SK-N-SH treated with all-trans-retinoic acid at 6 μM for 48 hours (cell line): Measurements from ENCODE around the gene CLEC16A.

Experiments used
- ATAC-seq: fragments of 200-7000 bp; cut with Tn5 transposase; 3 replicates; pipeline ENCODE4 v1.9.1; 2020; ENCODE audit warnings: mild to moderate bottlenecking, moderate library complexity
- ARNTL ChIP-seq: fragments of 450-650 bp; formaldehyde crosslinking; IDR thresholded peaks from 2 replicates; pipeline ENCODE4 v1.5.0; 2020; ENCODE audit warnings: low read depth, mild to moderate bottlenecking, moderate library complexity, borderline replicate concordance
- BACH2 ChIP-seq: fragments of 250-450 bp; sonication (Bioruptor Pico); IDR thresholded peaks from 2 replicates; pipeline ENCODE4 v1.9.0; 2021; ENCODE audit warnings: mild to moderate bottlenecking, borderline replicate concordance
- CREB5 ChIP-seq: fragments of 250-450 bp; sonication (Bioruptor Pico); IDR thresholded peaks from 2 replicates; pipeline ENCODE4 v1.5.1; 2020; ENCODE audit warnings: low read depth, mild to moderate bottlenecking, moderate library complexity
- CSDC2 ChIP-seq: fragments of 250-450 bp; sonication (Bioruptor Pico); IDR thresholded peaks from 2 replicates; pipeline ENCODE4 v1.5.0; 2020; ENCODE audit warnings: mild to moderate bottlenecking, moderate library complexity
- CSRNP3 ChIP-seq: fragments of 250-450 bp; sonication (Bioruptor Pico); IDR thresholded peaks from 2 replicates; pipeline ENCODE4 v1.5.1; 2021; ENCODE audit warnings: mild to moderate bottlenecking, moderate library complexity
- ESRRG ChIP-seq: fragments of 250-450 bp; sonication (Bioruptor Pico); IDR thresholded peaks from 2 replicates; pipeline ENCODE4 v1.6.1; 2021; ENCODE audit warnings: mild to moderate bottlenecking
- GLIS3 ChIP-seq: fragments of 250-450 bp; sonication (Bioruptor Pico); IDR thresholded peaks from 2 replicates; pipeline ENCODE4 v1.5.0; 2020; ENCODE audit warnings: mild to moderate bottlenecking, moderate library complexity
- ISL1 ChIP-seq: fragments of 250-450 bp; sonication (Bioruptor Pico); IDR thresholded peaks from 2 replicates; pipeline ENCODE4 v2.1.2; 2022; ENCODE audit warnings: mild to moderate bottlenecking, moderate library complexity
- OSR1 ChIP-seq: fragments of 250-450 bp; sonication (Bioruptor Pico); IDR thresholded peaks from 2 replicates; pipeline ENCODE4 v1.8.0; 2022; ENCODE audit warnings: moderate library complexity, mild to moderate bottlenecking, inconsistent platforms
- PATZ1 ChIP-seq: fragments of 250-450 bp; sonication (Bioruptor Pico); IDR thresholded peaks from 2 replicates; pipeline ENCODE4 v1.8.0; 2020; ENCODE audit warnings: mild to moderate bottlenecking, moderate library complexity, borderline replicate concordance
- POU6F1 ChIP-seq: fragments of 250-450 bp; sonication (Bioruptor Pico); IDR thresholded peaks from 2 replicates; pipeline ENCODE4 v1.8.0; 2021; ENCODE audit warnings: low read depth, mild to moderate bottlenecking, moderate library complexity, borderline replicate concordance
- PPARA ChIP-seq: fragments of 250-450 bp; sonication (Bioruptor Pico); IDR thresholded peaks from 2 replicates; pipeline ENCODE4 v1.5.0; 2020; ENCODE audit warnings: mild to moderate bottlenecking, borderline replicate concordance
- RARB ChIP-seq: fragments of 250-450 bp; sonication (Bioruptor Pico); IDR thresholded peaks from 2 replicates; pipeline ENCODE4 v1.8.0; 2021; ENCODE audit warnings: mild to moderate bottlenecking, moderate library complexity
- SNAI2 ChIP-seq: fragments of 250-450 bp; sonication (Bioruptor Pico); IDR thresholded peaks from 2 replicates; pipeline ENCODE4 v1.5.0; 2020; ENCODE audit warnings: mild to moderate bottlenecking, moderate library complexity
- TCF4 ChIP-seq: fragments of 250-450 bp; sonication (Bioruptor Pico); IDR thresholded peaks from 2 replicates; pipeline ENCODE4 v1.8.0; 2021; ENCODE audit warnings: mild to moderate bottlenecking, moderate library complexity, borderline replicate concordance
- TOX ChIP-seq: fragments of 250-450 bp; sonication (Bioruptor Pico); IDR thresholded peaks from 2 replicates; pipeline ENCODE4 v1.8.0; 2021; ENCODE audit warnings: mild to moderate bottlenecking, moderate library complexity, borderline replicate concordance
- ZC3H10 ChIP-seq: fragments of 250-450 bp; sonication (Bioruptor Pico); IDR thresholded peaks from 2 replicates; pipeline ENCODE4 v1.5.1; 2021; ENCODE audit warnings: mild to moderate bottlenecking, moderate library complexity
- ZFP3 ChIP-seq: fragments of 250-450 bp; sonication (Bioruptor Pico); IDR thresholded peaks from 2 replicates; pipeline ENCODE4 v1.5.0; 2020; ENCODE audit warnings: mild to moderate bottlenecking, moderate library complexity
- ZFP30 ChIP-seq: fragments of 450-650 bp; formaldehyde crosslinking; IDR thresholded peaks from 2 replicates; pipeline ENCODE4 v1.5.0; 2022; ENCODE audit warnings: mild to moderate bottlenecking, moderate library complexity
- ZNF565 ChIP-seq: fragments of 450-650 bp; formaldehyde crosslinking; conservative IDR thresholded peaks from 2 replicates; pipeline ENCODE4 v1.5.0; 2020; ENCODE audit warnings: low read depth, mild to moderate bottlenecking, moderate library complexity
- ZNF70 ChIP-seq: fragments of 450-650 bp; formaldehyde crosslinking; IDR thresholded peaks from 2 replicates; pipeline ENCODE4 v1.5.0; 2020; ENCODE audit warnings: mild to moderate bottlenecking, moderate library complexity
- ZNF8 ChIP-seq: fragments of 450-650 bp; formaldehyde crosslinking; IDR thresholded peaks from 2 replicates; pipeline ENCODE4 v1.5.0; 2020; ENCODE audit warnings: mild to moderate bottlenecking, moderate library complexity

Gene CLEC16A

GRCh38 chr16:10931977-10932632 lies 12.3 kb upstream of the CLEC16A start:
- ATAC-seq = no peak
- no peak for TF ChIP-seq SNAI2 (CRISPR knock-in tag)
- no peak for TF ChIP-seq TCF4 (CRISPR knock-in tag)
- TF ChIP-seq GLIS3 (CRISPR knock-in tag) = no peak

GRCh38 chr16:10932959-10933710 lies 11.2 kb upstream of the CLEC16A start:
- TF ChIP-seq GLIS3 (CRISPR knock-in tag) = no peak
- no peak for TF ChIP-seq ZNF565 (CRISPR knock-in tag)
- TF ChIP-seq CREB5 (CRISPR knock-in tag) = no peak
- TF ChIP-seq ZNF8 (CRISPR knock-in tag) = no peak
- TF ChIP-seq TCF4 (CRISPR knock-in tag) = no peak
- no peak for TF ChIP-seq OSR1 (CRISPR knock-in tag)
- TF ChIP-seq BACH2 = no peak
- TF ChIP-seq TOX = no peak
- TF ChIP-seq ISL1 (CRISPR knock-in tag) = no peak
- TF ChIP-seq PPARA = no peak
- no peak for TF ChIP-seq SNAI2 (CRISPR knock-in tag)
- no peak for TF ChIP-seq ZC3H10 (CRISPR knock-in tag)
- no peak for TF ChIP-seq PATZ1 (CRISPR knock-in tag)
- no peak for TF ChIP-seq ARNTL (CRISPR knock-in tag)
- TF ChIP-seq CSRNP3 (CRISPR knock-in tag) = no peak
- no peak for TF ChIP-seq POU6F1 (CRISPR knock-in tag)
- no peak for TF ChIP-seq ZFP30
- ATAC-seq = no peak

- no peak for ATAC-seq
- TF ChIP-seq ESRRG (CRISPR knock-in tag) = no peak
- no peak for TF ChIP-seq SNAI2 (CRISPR knock-in tag)
- no peak for TF ChIP-seq CSDC2 (CRISPR knock-in tag)
- TF ChIP-seq RARB (CRISPR knock-in tag) = no peak
- no peak for TF ChIP-seq ZFP3
- no peak for TF ChIP-seq TCF4 (CRISPR knock-in tag)
- TF ChIP-seq PPARA = no peak
- no peak for TF ChIP-seq TOX
Measured at GRCh38 chr16:10933865-10934264, 10.5 kb upstream of the CLEC16A start.

GRCh38 chr16:10934325-10935107 lies 9.8 kb upstream of the CLEC16A start:
- TF ChIP-seq GLIS3 (CRISPR knock-in tag) = no peak
- no peak for TF ChIP-seq ZNF565 (CRISPR knock-in tag)
- no peak for TF ChIP-seq BACH2
- no peak for TF ChIP-seq SNAI2 (CRISPR knock-in tag)
- no peak for TF ChIP-seq RARB (CRISPR knock-in tag)
- TF ChIP-seq ARNTL (CRISPR knock-in tag) = no peak
- no peak for TF ChIP-seq ZNF70 (CRISPR knock-in tag)
- no peak for TF ChIP-seq PPARA
- no peak for TF ChIP-seq TCF4 (CRISPR knock-in tag)
- TF ChIP-seq CSDC2 (CRISPR knock-in tag) = no peak
- TF ChIP-seq TOX = no peak
- TF ChIP-seq ZFP3 = no peak
- no peak for TF ChIP-seq ESRRG (CRISPR knock-in tag)
- no peak for ATAC-seq
